Motor neuron (in vitro differentiated cells): Measurements from ENCODE around the gene GPANK1. TPM values are rescaled to one million over a fixed set of nuclear protein-coding genes. Genes with fewer than 3 reads are reported as not detected.

Experiments
- ATAC-seq, 8 experiments: fragments of 200-7000 bp; cut with Tn5 transposase; replicated peaks in 6 of 8; 2 replicates each; pipeline ENCODE4 v1.8.0; 2021; ENCODE audit warnings: mild to moderate bottlenecking in 8 of 8, moderate library complexity in 8 of 8
- H3K27ac ChIP-seq, 2 donors: fragments of 250-450 bp; sonication (Bioruptor Pico); 2 replicates each; pipeline ENCODE4 v1.9.0; 2021; ENCODE audit warnings: antibody characterized with exemption in 2 of 2, mild to moderate bottlenecking in 2 of 2, moderate library complexity in 1 of 2
- H3K4me1 ChIP-seq, 2 donors: fragments of 250-450 bp; sonication (Bioruptor Pico); replicated peaks in 1 of 2; 2 replicates each; pipeline ENCODE4 v1.6.1; 2021; ENCODE audit warnings: antibody characterized with exemption in 2 of 2, mild to moderate bottlenecking in 2 of 2, moderate library complexity in 1 of 2
- H3K4me3 ChIP-seq, 5 donors: fragments of 250-450 bp; sonication (Bioruptor Pico); 2 replicates each; pipeline ENCODE4 v1.9.0; 2021; ENCODE audit warnings: antibody characterized with exemption in 5 of 5, mild to moderate bottlenecking in 5 of 5, moderate library complexity in 4 of 5
- WGBS, 10 experiments: fragments of 450-650 bp; shearing (Covaris generic); methylation state at CpG; one replicate each; pipeline ENCODE4 v1.0.0; 2022; 5-methylcytosine and 5-hydroxymethylcytosine counted together
- in situ Hi-C, 9 experiments: fragments of 400-800 bp; cut with MboI; loops; one replicate each; pipeline ENCODE4 v1.15.0; 2021; ENCODE audit warnings: low sequenced_read_pairs in 9 of 9, low pct_unique_long_range_greater_than_20kb in 2 of 9; ENCODE audit not compliant: unreplicated experiment in 9 of 9
- total RNA-seq, 8 experiments: library from RNA; unstranded; fragments of 300-600 nt; gene quantifications; 2 replicates each; pipeline versions ENCODE4 v1.2.3 to v1.2.4, GENCODE V29; 2022

The GPANK1 gene
- total RNA-seq, 8 experiments from 2014 or later = 15.2 to 27.2 (median 22.0) TPM

GRCh38 chr6:31687860-31688693, 23.3 kb upstream of the GPANK1 start:
- H3K27ac ChIP-seq = no peak overlapping the region
- in situ Hi-C loops = loop anchor here in 1 of 9 experiments (25.0 kb wide), 1 partner anchor 274 kb away; the partner anchor contains the start of genes DXO, NELFE and SKIC2
- 65 to 100% (median 90%) methylated on average over 1 to 6 of the region's 14 CpGs; no CpG with 5 or more reads in 3 of the 10 experiments for WGBS, 10 experiments
- peaks cover 11% of the 10 kb centered on the region in 2 donors for H3K4me1 ChIP-seq
- no peak overlapping the region for H3K4me3 ChIP-seq
- no peak for ATAC-seq

GRCh38 chr6:31687321-31687720, 22.5 kb upstream of the GPANK1 start:
- in situ Hi-C loops = loop anchor here in 1 of 9 experiments (25.0 kb wide), 1 partner anchor 275 kb away; the partner anchor contains the start of genes DXO, NELFE and SKIC2
- ATAC-seq = no peak
- 67 to 100% methylated on average over 1 to 3 of the region's 8 CpGs; no CpG with 5 or more reads in 8 of the 10 experiments for WGBS, 10 experiments
- Histone ChIP-seq H3K4me3 (no peak overlapping the region), H3K4me1 (peaks cover 14 to 17% of the 10 kb centered on the region in 2 donors), H3K27ac (no peak overlapping the region)

DNA sequence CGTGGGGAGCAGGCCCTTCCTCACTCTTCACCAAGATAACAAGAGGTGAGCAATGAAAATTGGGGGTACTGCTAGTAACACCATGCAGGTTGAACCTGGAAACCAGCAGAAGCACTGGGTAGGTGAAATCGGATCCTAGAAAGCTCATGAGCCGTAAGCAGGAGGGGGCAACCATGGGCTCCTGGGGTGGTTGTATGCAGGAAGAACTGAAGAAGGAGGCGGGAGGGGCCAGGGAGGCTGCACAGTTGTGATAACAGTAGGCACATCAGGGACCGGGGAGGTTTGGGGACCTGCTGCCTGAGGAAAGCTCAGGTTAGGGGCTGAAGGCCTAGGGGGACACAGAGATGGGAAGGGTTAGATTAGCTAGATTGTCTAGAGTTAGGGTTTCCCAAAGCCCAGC, 21.7 kb upstream of the GPANK1 start:
- peaks cover 15 to 17% of the 10 kb centered on the region in 2 donors for H3K4me1 ChIP-seq
- ATAC-seq = no peak
- in situ Hi-C loops = loop anchor here in 1 of 9 experiments (25.0 kb wide), 1 partner anchor 276 kb away; the partner anchor contains the start of genes DXO, NELFE and SKIC2
- 0 to 100% (median 71%) methylated on average over 1 to 3 of the region's 5 CpGs; no CpG with 5 or more reads in 7 of the 10 experiments for WGBS, 10 experiments
- no peak overlapping the region for H3K4me3 ChIP-seq
- H3K27ac ChIP-seq = no peak overlapping the region

GRCh38 chr6:31683591-31683990, 18.8 kb upstream of the GPANK1 start:
- peak overlapping the region; percentile 66 to 75 for H3K27ac ChIP-seq
- in situ Hi-C loops = loop anchor here in 1 of 9 experiments (25.0 kb wide), 1 partner anchor 279 kb away; the partner anchor contains the start of genes DXO, NELFE and SKIC2
- ATAC-seq = peak in 5 of 8 experiments; percentile 3 to 34 (median 27)
- WGBS, 10 experiments = 37 to 90% (median 57%) methylated on average over 1 to 11 of the region's 13 CpGs; no CpG with 5 or more reads in 3 of the 10 experiments
- H3K4me1 ChIP-seq = peaks cover 17 to 22% of the 10 kb centered on the region in 2 donors
- peak overlapping the region; percentile 15 to 28 (median 23) for H3K4me3 ChIP-seq

DNA sequence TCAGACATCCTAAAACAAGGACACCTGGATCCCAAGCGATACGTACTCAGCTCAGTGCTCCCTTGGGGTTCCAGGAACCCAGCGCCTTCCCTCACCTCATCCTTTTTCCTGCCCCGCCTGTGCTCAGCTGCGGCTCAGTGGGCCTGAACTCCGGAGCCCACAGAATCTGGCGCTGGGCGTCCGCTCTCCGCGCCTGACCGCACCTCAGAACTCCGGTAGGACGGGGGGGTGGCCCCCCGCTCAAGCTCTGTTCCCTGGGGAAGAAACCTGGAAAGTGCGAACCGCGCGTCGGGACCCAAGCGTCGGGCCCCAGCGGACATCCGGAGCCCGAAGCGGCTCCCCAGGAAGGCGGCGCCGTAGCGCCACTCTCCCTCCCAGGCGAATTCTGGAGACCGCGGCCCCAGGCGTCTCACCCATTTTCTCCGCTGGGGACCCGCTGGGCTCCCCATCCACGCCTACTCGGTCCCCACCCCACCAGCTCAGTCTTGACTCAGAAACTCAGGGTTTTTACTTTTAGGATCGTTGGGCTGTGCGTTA, 16.4 kb upstream of the GPANK1 start:
- Histone ChIP-seq H3K4me3 (peak overlapping the region in 4 of 5 donors; percentile 1 to 14 (median 8)), H3K4me1 (peaks cover 17 to 22% of the 10 kb centered on the region in 2 donors), H3K27ac (no peak overlapping the region)
- WGBS, 10 experiments = 0 to 50% (median 17%) methylated on average over 2 to 5 of the region's 40 CpGs; no CpG with 5 or more reads in 5 of the 10 experiments
- peak; percentile 9 to 67 (median 18) for ATAC-seq
- in situ Hi-C loops = loop anchor here in 1 of 9 experiments (25.0 kb wide), 1 partner anchor 281 kb away; the partner anchor contains the start of genes DXO, NELFE and SKIC2

DNA sequence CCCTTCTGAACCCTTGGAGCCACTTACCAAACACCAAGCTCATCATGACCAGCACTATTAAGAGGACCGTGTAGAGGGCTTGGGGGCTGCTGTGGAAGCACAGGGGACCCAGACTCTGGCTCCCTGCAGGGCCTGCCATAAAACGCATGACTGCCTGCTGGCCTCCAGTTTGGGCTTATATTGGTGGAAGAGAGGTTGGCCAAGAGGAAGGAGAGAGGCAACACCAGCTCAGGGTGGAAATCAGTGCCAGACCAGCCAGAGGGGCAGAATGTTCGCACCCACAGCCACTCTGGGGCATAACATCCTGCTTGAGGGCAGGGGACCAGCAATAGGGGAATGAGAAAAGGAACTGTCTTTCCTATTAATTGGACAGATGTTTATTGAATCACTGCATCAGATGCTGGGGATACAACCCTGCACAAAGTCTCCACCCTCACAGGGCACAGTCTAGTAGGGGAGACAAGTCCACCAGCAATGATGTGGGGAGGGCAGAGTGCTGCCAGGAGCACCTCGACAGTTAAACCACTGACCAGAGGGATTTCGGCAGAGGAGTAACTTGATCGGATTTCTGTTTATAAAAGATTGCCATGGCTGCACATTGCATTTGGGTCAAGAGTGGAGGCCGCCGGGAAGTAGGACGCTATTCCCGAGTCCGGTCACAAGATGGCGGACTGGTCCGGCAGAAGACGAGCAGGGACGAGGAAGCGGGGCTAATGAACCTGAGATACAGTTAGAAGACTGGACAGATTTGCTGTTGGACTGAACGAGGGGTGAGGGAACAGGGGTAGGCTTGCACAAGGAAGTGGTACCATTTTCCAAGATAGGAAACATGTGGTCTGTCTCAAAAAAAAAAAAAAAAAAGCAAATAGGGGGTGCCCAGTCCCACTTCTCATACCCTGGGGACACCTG, 15.7 kb upstream of the GPANK1 start, which contains the start of gene LY6G5C:
Gene LY6G5C, minus strand, starts transcription at position 842 of the 909 bp plus-strand sequence. Its CDS starts 694 bp downstream, at position 148.
- H3K4me1 ChIP-seq = peaks cover 17 to 22% of the 10 kb centered on the region in 2 donors
- WGBS, 10 experiments = 0 to 40% (median 0%) methylated on average over 4 to 11 of the region's 17 CpGs; no CpG with 5 or more reads in 1 of the 10 experiments
- in situ Hi-C loops = loop anchor here in 1 of 9 experiments (25.0 kb wide), 1 partner anchor 282 kb away; the partner anchor contains the start of genes DXO, NELFE and SKIC2
- peak within 1 kb of the TSS in 4 of 5 donors; percentile 1 to 14 (median 8) for H3K4me3 ChIP-seq
- peak; percentile 59 to 87 (median 69) for ATAC-seq
- no peak within 1 kb of the TSS for H3K27ac ChIP-seq

- H3K4me3 ChIP-seq = no peak overlapping the region
- WGBS, 10 experiments = 30 to 100% (median 78%) methylated on average over 1 to 8 of the region's 8 CpGs; no CpG with 5 or more reads in 2 of the 10 experiments
- in situ Hi-C loops = loop anchor here in 1 of 9 experiments (25.0 kb wide), 1 partner anchor 284 kb away; the partner anchor contains the start of genes DXO, NELFE and SKIC2
- ATAC-seq = no peak
- H3K27ac ChIP-seq = no peak overlapping the region
- H3K4me1 ChIP-seq = peaks cover 6 to 10% of the 10 kb centered on the region in 2 donors
Observed at GRCh38 chr6:31677955-31678354, 13.2 kb upstream of the GPANK1 start.

- WGBS, 10 experiments = 0 to 86% (median 52%) methylated on average over 1 to 6 of the region's 6 CpGs; no CpG with 5 or more reads in 2 of the 10 experiments
- no peak overlapping the region for H3K4me3 ChIP-seq
- H3K27ac ChIP-seq = no peak overlapping the region
- peaks cover 0 to 8% of the 10 kb centered on the region in 2 donors for H3K4me1 ChIP-seq
- ATAC-seq = no peak
- in situ Hi-C loops = loop anchor here in 1 of 9 experiments (25.0 kb wide), 1 partner anchor 285 kb away; the partner anchor contains the start of genes DXO, NELFE and SKIC2
Observed at GRCh38 chr6:31676904-31677303, 12.1 kb upstream of the GPANK1 start.

DNA sequence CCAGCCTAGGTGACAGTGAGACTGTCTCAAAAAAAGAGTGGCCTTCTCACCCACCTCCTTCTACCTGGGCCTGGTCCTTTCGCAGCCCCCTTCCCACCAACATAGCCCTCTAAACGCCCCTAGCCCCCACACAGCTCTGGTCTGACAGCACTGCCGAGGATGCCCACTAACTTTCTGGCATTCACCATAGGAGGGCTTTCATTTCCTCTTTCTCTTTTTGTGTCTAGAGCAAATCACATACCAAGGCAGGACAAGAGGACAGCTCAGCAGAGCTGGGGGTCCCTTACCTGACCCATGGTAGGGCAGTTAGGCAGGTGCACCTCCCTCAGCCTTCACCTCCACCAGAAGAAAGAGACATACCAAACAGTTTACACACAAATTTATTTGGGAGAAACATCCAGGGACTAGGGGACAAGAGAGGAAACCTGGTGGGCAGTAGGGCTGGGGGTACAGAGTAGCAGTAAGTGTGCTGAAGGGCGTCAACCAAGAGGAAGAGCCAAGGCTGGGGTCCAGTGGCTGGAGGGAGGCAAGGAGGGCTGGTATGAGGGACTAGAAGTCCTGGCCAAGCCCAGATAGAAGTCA, 11.6 kb upstream of the GPANK1 start:
- Histone ChIP-seq H3K4me3 (no peak overlapping the region), H3K27ac (no peak overlapping the region), H3K4me1 (peaks cover 0 to 6% of the 10 kb centered on the region in 2 donors)
- in situ Hi-C loops = loop anchor here in 1 of 9 experiments (25.0 kb wide), 1 partner anchor 286 kb away; the partner anchor contains the start of genes DXO, NELFE and SKIC2
- WGBS, 10 experiments = 43 to 100% (median 75%) methylated on average over 1 to 2 of the region's 4 CpGs; no CpG with 5 or more reads in 6 of the 10 experiments
- ATAC-seq = no peak

GRCh38 chr6:31669676-31670075, 4.9 kb upstream of the GPANK1 start, which contains the start of gene LY6G5B:
LY6G5B (plus strand) TSS chr6:31669976; CDS start chr6:31670951, 975 bp downstream.
- WGBS, 10 experiments = 43 to 100% (median 88%) methylated on average over 2 to 5 of the region's 8 CpGs; no CpG with 5 or more reads in 3 of the 10 experiments
- no peak within 1 kb of the TSS for H3K27ac ChIP-seq
- ATAC-seq = no peak
- in situ Hi-C loops = loop anchor here in 1 of 9 experiments (25.0 kb wide), 1 partner anchor 168 kb away; the partner anchor contains the start of gene HSPA1B
- H3K4me1 ChIP-seq = peaks cover 0 to 9% of the 10 kb centered on the region in 2 donors
- no peak within 1 kb of the TSS for H3K4me3 ChIP-seq
